Medulla oblongata (tissue), 1 donor: ENCODE results near the gene SNORC.

ENCODE experiments used
- DNase-seq: peaks from one replicate; pipeline ENCODE4 v3.0.0-alpha.2; 2015; ENCODE audit errors: extremely low spot score

Gene SNORC

GRCh38 chr2:232882505-232883115 lies 12.5 kb downstream of the SNORC start:
- no peak for DNase-seq

- DNase-seq = no peak
These were observed 13.2 kb downstream of the SNORC start for GRCh38 chr2:232883116-232883721.

- DNase-seq = no peak
These were observed 13.9 kb downstream of the SNORC start for GRCh38 chr2:232884001-232884421.

- DNase-seq = no peak
These were observed 14.6 kb downstream of the SNORC start for GRCh38 chr2:232884549-232885263.

- no peak for DNase-seq
These were observed 15.3 kb downstream of the SNORC start for GRCh38 chr2:232885264-232885961.

- DNase-seq = no peak
These were observed 16.1 kb downstream of the SNORC start for GRCh38 chr2:232886176-232886575.

GRCh38 chr2:232886632-232887031 lies 16.6 kb downstream of the SNORC start:
- DNase-seq = no peak

- DNase-seq = no peak
These were observed 17.2 kb downstream of the SNORC start for GRCh38 chr2:232887171-232887850.

GRCh38 chr2:232888099-232888836 lies 18.2 kb downstream of the SNORC start:
- DNase-seq = no peak

- no peak for DNase-seq
These were observed 18.9 kb downstream of the SNORC start for GRCh38 chr2:232888839-232889529.

GRCh38 chr2:232889876-232890401 lies 19.9 kb downstream of the SNORC start:
- no peak for DNase-seq

GRCh38 chr2:232890536-232890895 lies 20.5 kb downstream of the SNORC start:
- DNase-seq = no peak

- no peak for DNase-seq
These were observed 21.0 kb downstream of the SNORC start for GRCh38 chr2:232890896-232891601.

GRCh38 chr2:232891621-232892071 lies 21.6 kb downstream of the SNORC start:
- no peak for DNase-seq

- no peak for DNase-seq
These were observed 22.2 kb downstream of the SNORC start for GRCh38 chr2:232892221-232892620.

- DNase-seq = no peak
These were observed 22.8 kb downstream of the SNORC start for GRCh38 chr2:232892843-232893242.

- DNase-seq = no peak
These were observed 23.8 kb downstream of the SNORC start for GRCh38 chr2:232893834-232894233.

GRCh38 chr2:232894251-232894650 lies 24.2 kb downstream of the SNORC start:
- DNase-seq = no peak

GRCh38 chr2:232894746-232895145 lies 24.7 kb downstream of the SNORC start:
- no peak for DNase-seq

GRCh38 chr2:232896111-232896510 lies 26.0 kb downstream of the SNORC start:
- no peak for DNase-seq
